Esophagus muscularis mucosa (tissue), 4 donors: Measurements from ENCODE around the gene GATA2.

Experiments used
- CTCF ChIP-seq, 3 experiments: fragments of 200-600 bp in 2 of 3; fragments of 450-650 bp in 1 of 3; sonication (generic) in 2 of 3; IDR thresholded peaks; one replicate each; pipeline ENCODE4 v1.5.1; 2017 to 2019; ENCODE audit warnings: antibody characterized with exemption in 3 of 3, mild to moderate bottlenecking in 2 of 3, moderate library complexity in 1 of 3
- EP300 ChIP-seq: sonication (generic); formaldehyde crosslinking; IDR thresholded peaks from one replicate; pipeline ENCODE4 v1.6.1; 2017; ENCODE audit warnings: antibody characterized with exemption
- POLR2A ChIP-seq: fragments of 450-650 bp; IDR thresholded peaks from one replicate; pipeline ENCODE4 v1.6.1; 2017; ENCODE audit warnings: antibody characterized with exemption, moderate library complexity, mild to moderate bottlenecking, low read depth
- POLR2AphosphoS5 ChIP-seq, 2 donors: sonication (generic); formaldehyde crosslinking; IDR thresholded peaks; one replicate each; pipeline ENCODE4 v1.6.1; 2017; ENCODE audit warnings: antibody characterized with exemption in 2 of 2

DNA sequence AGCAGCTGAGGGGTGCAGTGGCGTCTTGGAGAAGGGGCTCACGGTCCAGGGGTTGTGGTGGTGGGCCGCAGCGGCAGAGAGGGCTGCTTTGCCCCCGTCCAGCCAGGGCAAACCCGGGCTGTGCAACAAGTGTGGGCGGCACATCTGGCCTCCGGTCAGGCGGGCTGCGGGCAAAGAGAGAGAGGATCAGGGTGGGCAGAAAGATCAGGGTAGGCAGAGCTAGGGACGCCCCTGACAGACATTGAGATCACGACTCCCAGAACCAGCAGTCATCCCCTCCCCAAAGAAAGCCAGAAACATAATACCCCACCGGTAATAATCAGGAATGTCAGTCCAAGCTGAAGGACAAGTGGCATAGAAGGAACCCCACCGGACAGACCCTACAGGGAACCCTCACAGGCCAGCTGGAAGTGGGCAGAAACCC is 6.8 kb downstream of the GATA2 start:
- TF ChIP-seq POLR2AphosphoS5 (IDR thresholded peaks at IDR 0.05) (no peak), CTCF (IDR thresholded peaks at IDR 0.05) (no peak), EP300 (no peak), POLR2A (no peak)
